K562 (cell line): Measurements from ENCODE around the gene CLNK. TPM values are rescaled to one million over a fixed set of nuclear protein-coding genes. Genes with fewer than 3 reads are reported as not detected.

Source experiments
- ATAC-seq: fragments of 200-7000 bp; cut with Tn5 transposase; 3 replicates; pipeline ENCODE4 v1.9.1; 2020; ENCODE audit warnings: moderate library complexity
- BruUV-seq: library from RNA; stranded (reverse); fragments of 400-500 nt; replicated peaks from 2 replicates; lab custom pipeline; 2021; lab: Mats Ljungman, UMichigan
- CTCF ChIA-PET: fragments of 300-600 bp; formaldehyde crosslinking; extraction: SDS; loops from one replicate; lab custom pipeline; 2021; ENCODE audit warnings: low intra/inter-chr PET ratio; lab: Yijun Ruan, JAX
- POLR2A ChIA-PET: fragments of 300-600, 350-650 bp; sonication (Branson Sonifier 250); formaldehyde crosslinking; extraction: SDS; loops from one replicate; lab custom pipeline; 2021; ENCODE audit warnings: antibody characterized with exemption, inconsistent platforms; lab: Yijun Ruan, JAX
- DNase-seq, 4 experiments: peaks; one replicate each; pipeline versions ENCODE4 v3.0.0 to v3.0.0-alpha.2; 2011 to 2018; ENCODE audit warnings: low spot score in 3 of 4, mixed read lengths in 3 of 4; ENCODE audit errors: extremely low read depth in 1 of 4
- FAIRE-seq: peaks from 2 replicates; lab custom pipeline; 2011; peaks lifted over from hg19 to GRCh38; lab: Jason Lieb, UNC
- H2AFZ ChIP-seq: 2 replicates; pipeline ENCODE4 v1.6.0; 2011; ENCODE audit warnings: low read depth, low read length, control low read depth, inconsistent platforms
- H3K27ac ChIP-seq: fragments of 200-600 bp; 3 replicates; pipeline ENCODE4 v1.8.0; 2011; ENCODE audit warnings: low read depth, mild to moderate bottlenecking, control low read depth, inconsistent platforms, low read length, moderate library complexity, mixed read lengths; ENCODE audit errors: extremely low read depth
- H3K27me3 ChIP-seq, 2 experiments: fragments of 300-600 bp in 1 of 2; 2 replicates in 1 of 2; 3 replicates in 1 of 2; pipeline versions ENCODE4 v1.6.0 to v1.8.0; 2011; ENCODE audit warnings: inconsistent platforms in 2 of 2, low read length in 2 of 2, mild to moderate bottlenecking in 1 of 2, mixed read lengths in 1 of 2, moderate library complexity in 1 of 2; ENCODE audit not compliant: control insufficient read depth in 2 of 2, insufficient read depth in 2 of 2
- H3K36me3 ChIP-seq: fragments of 300-600 bp; 3 replicates; pipeline ENCODE4 v1.8.0; 2011; ENCODE audit warnings: mild to moderate bottlenecking, low read length, inconsistent platforms; ENCODE audit not compliant: control insufficient read depth, insufficient read depth
- H3K4me1 ChIP-seq, 2 experiments: fragments of 200-600 bp in 1 of 2; replicated peaks in 1 of 2; 2 replicates in 1 of 2; 3 replicates in 1 of 2; pipeline versions ENCODE4 v1.5.1 to v1.8.0; 2011; ENCODE audit warnings: inconsistent platforms in 2 of 2, low read length in 2 of 2, mild to moderate bottlenecking in 1 of 2, mixed read lengths in 1 of 2, moderate library complexity in 1 of 2; ENCODE audit not compliant: control insufficient read depth in 2 of 2, insufficient read depth in 2 of 2
- H3K4me2 ChIP-seq: 2 replicates; pipeline ENCODE4 v1.6.1; 2011; ENCODE audit warnings: low read length, control low read depth, inconsistent platforms, mixed read lengths; ENCODE audit not compliant: insufficient read depth
- H3K4me3 ChIP-seq: fragments of 200-600 bp; sonication (generic), shearing (Covaris generic); 2 replicates; pipeline ENCODE4 v1.5.1; 2016; ENCODE audit warnings: control low read depth, inconsistent platforms
- H3K79me2 ChIP-seq: fragments of 200-600 bp; 3 replicates; pipeline ENCODE4 v1.8.0; 2011; ENCODE audit warnings: low read length, inconsistent platforms; ENCODE audit not compliant: control insufficient read depth, insufficient read depth
- H3K9ac ChIP-seq, 2 experiments: 2 replicates each; pipeline versions ENCODE4 v1.6.0 to v1.6.1; 2011; ENCODE audit warnings: low read depth in 2 of 2, low read length in 2 of 2, control low read depth in 1 of 2, inconsistent platforms in 1 of 2, mild to moderate bottlenecking in 1 of 2, mixed read lengths in 1 of 2; ENCODE audit not compliant: insufficient read depth in 1 of 2
- H3K9me1 ChIP-seq: one replicate; pipeline ENCODE4 v1.6.0; 2011; ENCODE audit warnings: inconsistent platforms, mild to moderate bottlenecking, low read length, moderate library complexity; ENCODE audit not compliant: control insufficient read depth, insufficient read depth
- H3K9me3 ChIP-seq: replicated peaks from 2 replicates; pipeline ENCODE4 v1.5.1; 2011; ENCODE audit warnings: low read depth, low read length, inconsistent platforms; ENCODE audit not compliant: control insufficient read depth, insufficient read depth
- H4K20me1 ChIP-seq: replicated peaks from 2 replicates; pipeline ENCODE4 v1.6.1; 2011; ENCODE audit warnings: low read length, inconsistent platforms, mixed read lengths; ENCODE audit not compliant: control insufficient read depth, insufficient read depth
- ARID1B ChIP-seq: fragments of 450-650 bp; IDR thresholded peaks from 2 replicates; pipeline ENCODE4 v1.6.1; 2016; ENCODE audit warnings: antibody characterized with exemption, mild to moderate bottlenecking, inconsistent platforms
- CREB3 ChIP-seq: fragments of 450-650 bp; conservative IDR thresholded peaks from 2 replicates; pipeline ENCODE4 v1.6.1; 2016; ENCODE audit warnings: missing genetic modification characterization, low read depth, mild to moderate bottlenecking, missing compliant biosample characterization, moderate library complexity
- FOXM1 ChIP-seq, 2 experiments: fragments of 450-650 bp in 1 of 2; sonication (generic) in 1 of 2; formaldehyde crosslinking in 1 of 2; IDR thresholded peaks; 2 replicates each; pipeline versions ENCODE4 v1.6.1 to v1.9.0; 2017 to 2022; ENCODE audit warnings: low read depth in 2 of 2, mild to moderate bottlenecking in 2 of 2, missing genetic modification reagents in 1 of 2, moderate library complexity in 1 of 2
- MCM2 ChIP-seq: fragments of 450-650 bp; IDR thresholded peaks from 2 replicates; pipeline ENCODE4 v1.6.1; 2017; ENCODE audit warnings: low read depth, mild to moderate bottlenecking
- NBN ChIP-seq: fragments of 450-650 bp; IDR thresholded peaks from 2 replicates; pipeline ENCODE4 v1.6.1; 2016; ENCODE audit warnings: low read depth, mild to moderate bottlenecking
- NONO ChIP-seq, 2 experiments: fragments of 200-400 bp in 1 of 2; fragments of 450-650 bp in 1 of 2; formaldehyde crosslinking in 1 of 2; IDR thresholded peaks; 2 replicates each; pipeline ENCODE4 v1.6.1; 2017; ENCODE audit warnings: low read depth in 2 of 2, mild to moderate bottlenecking in 2 of 2, moderate library complexity in 2 of 2, low read length in 1 of 2
- NUFIP1 ChIP-seq: fragments of 450-650 bp; IDR thresholded peaks from 2 replicates; pipeline ENCODE4 v1.6.1; 2018; ENCODE audit not compliant: partially characterized antibody
- REST ChIP-seq, 2 experiments: fragments of 450-650 bp; formaldehyde crosslinking in 1 of 2; IDR thresholded peaks; 2 replicates each; pipeline versions ENCODE4 v1.4.0 to v1.6.1; 2014 to 2020; ENCODE audit warnings: mild to moderate bottlenecking in 2 of 2, borderline replicate concordance in 1 of 2, low read depth in 1 of 2
- ZC3H8 ChIP-seq: fragments of 450-650 bp; IDR thresholded peaks from 2 replicates; pipeline ENCODE4 v1.6.1; 2017
- ZNF324 ChIP-seq: fragments of 250-450 bp; sonication (Bioruptor Pico); IDR thresholded peaks from 2 replicates; pipeline ENCODE4 v1.4.0; 2020; ENCODE audit warnings: mild to moderate bottlenecking
- ZNF655 ChIP-seq: fragments of 250-450 bp; sonication (Bioruptor Pico); IDR thresholded peaks from 2 replicates; pipeline ENCODE4 v1.5.0; 2021
- ZSCAN32 ChIP-seq: fragments of 450-650 bp; formaldehyde crosslinking; IDR thresholded peaks from 2 replicates; pipeline ENCODE4 v1.4.0; 2020; ENCODE audit warnings: mild to moderate bottlenecking, moderate library complexity
- WGBS: fragments of 100-300 bp; shearing (Covaris generic); methylation state at CpG from one replicate; pipeline ENCODE4 v1.1.6; 2016; ENCODE audit warnings: low coverage, mixed read lengths; ENCODE audit not compliant: insufficient coverage; ENCODE audit errors: missing lambda C conversion rate; 5-methylcytosine and 5-hydroxymethylcytosine counted together
- in situ Hi-C: fragments of 300-500 bp; cut with MboI; formaldehyde crosslinking; loops from 4 replicates; pipeline ENCODE4 v1.15.0; 2018; ENCODE audit warnings: inconsistent platforms, mixed read lengths
- intact Hi-C: fragments of 100-400 bp; cut with micrococcal nuclease; formaldehyde crosslinking; loops from 2 replicates; pipeline ENCODE4 v1.14.2; 2022
- polyA plus RNA-seq, 8 experiments: library from polyadenylated mRNA; depleted of rRNA in 4 of 8; stranded (reverse) in 5 of 8; unstranded in 3 of 8; fragments of >200 nt; fragmentation: Nextera tagmentation in 2 of 8; fragmentation: Illumina TruSeq in 1 of 8; extraction: Ambion mirVana in 2 of 8; extraction: Trizol in 1 of 8; gene quantifications; 2 replicates each; pipeline versions ENCODE4 v1.2.1 to v1.2.3, GENCODE V29; 2011 to 2014; ENCODE audit warnings: inconsistent platforms in 1 of 8, missing spikeins in 1 of 8
- total RNA-seq, 7 experiments: library from RNA; depleted of rRNA in 6 of 7; stranded (reverse); fragments of >200 nt in 6 of 7; fragmentation: Illumina TruSeq in 2 of 7; extraction: Trizol in 2 of 7; gene quantifications; 2 replicates each; pipeline versions ENCODE4 v1.2.1 to v1.2.3, GENCODE V29; 2011 to 2021; ENCODE audit warnings: low replicate concordance in 1 of 7

CLNK gene
- total and polyA plus RNA-seq, 9 of the 15 experiments (the other 6 are each of a cell fraction or from before 2014, with no cell fraction given): not detected

- H3K4me3 ChIP-seq: no peak overlapping the region
- 3% methylated on average over 2 of the region's 2 CpGs for WGBS
- intact Hi-C loops: no loop called here
- ChIA-PET POLR2A (no interaction called here), CTCF (no interaction called here)
- no peak for FAIRE-seq
- H3K4me1 ChIP-seq: no peaks in the 10 kb centered on the region
- DNase-seq: no peak
- no peak overlapping the region for H3K9ac ChIP-seq
- no peak overlapping the region for H2AFZ ChIP-seq
- no peak for ATAC-seq
- peaks cover 0 to 9% of the 10 kb centered on the region in 2 experiments; a peak in 2 of 5 replicates for H3K27me3 ChIP-seq
- H3K9me3 ChIP-seq: no peaks in the 10 kb centered on the region
- H3K9me1 ChIP-seq: no peaks in the 10 kb centered on the region
- H3K4me2 ChIP-seq: no peak overlapping the region
- in situ Hi-C loops: no loop called here
- no TSS peak for BruUV-seq
- no peaks in the 10 kb centered on the region for H3K79me2 ChIP-seq
- H4K20me1 ChIP-seq: no peaks in the 10 kb centered on the region
- no peaks in the 10 kb centered on the region for H3K36me3 ChIP-seq
- no peak overlapping the region for H3K27ac ChIP-seq
- TF ChIP-seq MCM2 (no peak), ZNF655 (no peak), ZC3H8 (no peak), REST (IDR thresholded peaks at IDR 0.05; ENCODE audit: borderline replicate concordance) (no peak), REST (CRISPR knock-in tag; IDR thresholded peaks at IDR 0.05; ENCODE audit: low read depth) (no peak), NBN (no peak), ARID1B (no peak), ZNF324 (CRISPR knock-in tag) (no peak), NUFIP1 (no peak), FOXM1 (IDR thresholded peaks at IDR 0.05; ENCODE audit: low read depth) (no peak), FOXM1 (CRISPR knock-in tag; IDR thresholded peaks at IDR 0.05; ENCODE audit: low read depth) (no peak), CREB3 (no peak), ZSCAN32 (CRISPR knock-in tag) (no peak), NONO (IDR thresholded peaks at IDR 0.05; ENCODE audit: low read depth in 2 of 2, low read length in 1 of 2) (no peak)
These were observed 152.4 kb downstream of the CLNK start for GRCh38 chr4:10532155-10532554.
